ENCODE results near the gene ISCU.

ISCU gene

GRCh38 chr12:108566452-108566851, 4.1 kb downstream of the ISCU start:
- TF ChIP-seq TOX (CRISPR knock-in tag; IDR thresholded peaks at IDR 0.05; ENCODE audit: borderline replicate concordance) (no peak), PPARA (CRISPR knock-in tag; IDR thresholded peaks at IDR 0.05; ENCODE audit: borderline replicate concordance) (no peak), ZFP30 (CRISPR knock-in tag; IDR thresholded peaks at IDR 0.05) (no peak), POU6F1 (CRISPR knock-in tag; IDR thresholded peaks at IDR 0.05; ENCODE audit: borderline replicate concordance, low read depth) (no peak), ESRRG (CRISPR knock-in tag; IDR thresholded peaks at IDR 0.05) (no peak), ZNF565 (CRISPR knock-in tag; conservative IDR thresholded peaks at IDR 0.05; ENCODE audit: low read depth) (no peak), OSR1 (CRISPR knock-in tag; IDR thresholded peaks at IDR 0.05) (no peak), CSRNP3 (CRISPR knock-in tag; IDR thresholded peaks at IDR 0.05) (no peak), CREB5 (CRISPR knock-in tag; IDR thresholded peaks at IDR 0.05; ENCODE audit: low read depth) (no peak), TCF4 (CRISPR knock-in tag; IDR thresholded peaks at IDR 0.05; ENCODE audit: borderline replicate concordance) (no peak), GLIS3 (CRISPR knock-in tag; IDR thresholded peaks at IDR 0.05) (no peak), ZNF70 (CRISPR knock-in tag; IDR thresholded peaks at IDR 0.05) (no peak), ZNF8 (CRISPR knock-in tag; IDR thresholded peaks at IDR 0.05) (no peak), RARB (CRISPR knock-in tag; IDR thresholded peaks at IDR 0.05) (no peak)
- no peak for ATAC-seq

GRCh38 chr12:108567406-108568337, 5.3 kb downstream of the ISCU start:
- TF ChIP-seq TSHZ2 (CRISPR knock-in tag; IDR thresholded peaks at IDR 0.05) (no peak), SNAI2 (CRISPR knock-in tag; IDR thresholded peaks at IDR 0.05) (0 out of 2 replicates have a peak, but pooled peaks have one; percentile 54), ZNF565 (CRISPR knock-in tag; conservative IDR thresholded peaks at IDR 0.05; ENCODE audit: low read depth) (0 out of 2 replicates have a peak, but pooled peaks have one; percentile 15), ISL1 (CRISPR knock-in tag; IDR thresholded peaks at IDR 0.05) (peak; percentile 91)
- no peak for ATAC-seq

GRCh38 chr12:108568338-108569154, 6.2 kb downstream of the ISCU start:
- no peak for ATAC-seq
- TF ChIP-seq CSDC2 (CRISPR knock-in tag; IDR thresholded peaks at IDR 0.05) (no peak), RARB (CRISPR knock-in tag; IDR thresholded peaks at IDR 0.05) (no peak)

All from SK-N-SH treated with all-trans-retinoic acid at 6 μM for 48 hours (cell line).